ENCODE measurements around the gene GAB1.

GAB1 gene

DNA sequence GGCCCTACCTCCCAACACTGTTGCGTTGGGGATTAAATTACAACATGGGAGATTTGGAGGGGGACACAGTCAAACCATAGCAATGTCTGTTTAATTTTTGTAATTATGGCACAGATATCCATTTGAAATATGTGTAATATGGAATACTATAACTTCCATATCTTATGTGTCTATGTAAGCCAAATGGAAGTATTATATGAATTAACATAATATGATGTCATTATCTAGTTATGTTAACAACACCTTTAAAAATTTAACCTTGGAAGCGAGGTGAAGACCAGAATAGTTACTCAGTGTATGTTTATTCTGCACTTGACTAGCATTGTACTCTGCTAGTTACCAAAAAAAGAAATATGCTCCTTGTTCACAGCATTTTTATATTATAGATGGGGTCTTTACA is 181.1 kb downstream of the GAB1 start:
- DNase-seq (ENCODE audit: low read depth) = no peak
- H3K4me3 ChIP-seq (ENCODE audit: low read depth, low read length) = no peak overlapping the region
- no peak for TF ChIP-seq MYC (IDR thresholded peaks at IDR 0.05; ENCODE audit: low read depth, low read length)
- TF ChIP-seq, protein P1, sequence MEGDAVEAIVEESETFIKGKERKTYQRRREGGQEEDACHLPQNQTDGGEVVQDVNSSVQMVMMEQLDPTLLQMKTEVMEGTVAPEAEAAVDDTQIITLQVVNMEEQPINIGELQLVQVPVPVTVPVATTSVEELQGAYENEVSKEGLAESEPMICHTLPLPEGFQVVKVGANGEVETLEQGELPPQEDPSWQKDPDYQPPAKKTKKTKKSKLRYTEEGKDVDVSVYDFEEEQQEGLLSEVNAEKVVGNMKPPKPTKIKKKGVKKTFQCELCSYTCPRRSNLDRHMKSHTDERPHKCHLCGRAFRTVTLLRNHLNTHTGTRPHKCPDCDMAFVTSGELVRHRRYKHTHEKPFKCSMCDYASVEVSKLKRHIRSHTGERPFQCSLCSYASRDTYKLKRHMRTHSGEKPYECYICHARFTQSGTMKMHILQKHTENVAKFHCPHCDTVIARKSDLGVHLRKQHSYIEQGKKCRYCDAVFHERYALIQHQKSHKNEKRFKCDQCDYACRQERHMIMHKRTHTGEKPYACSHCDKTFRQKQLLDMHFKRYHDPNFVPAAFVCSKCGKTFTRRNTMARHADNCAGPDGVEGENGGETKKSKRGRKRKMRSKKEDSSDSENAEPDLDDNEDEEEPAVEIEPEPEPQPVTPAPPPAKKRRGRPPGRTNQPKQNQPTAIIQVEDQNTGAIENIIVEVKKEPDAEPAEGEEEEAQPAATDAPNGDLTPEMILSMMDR (IDR thresholded peaks at IDR 0.05; ENCODE audit: low read depth, low read length) = no peak
- no peak for TF ChIP-seq POLR2A (IDR thresholded peaks at IDR 0.05; ENCODE audit: extremely low read depth, insufficient read length)
- TF ChIP-seq, protein P2, sequence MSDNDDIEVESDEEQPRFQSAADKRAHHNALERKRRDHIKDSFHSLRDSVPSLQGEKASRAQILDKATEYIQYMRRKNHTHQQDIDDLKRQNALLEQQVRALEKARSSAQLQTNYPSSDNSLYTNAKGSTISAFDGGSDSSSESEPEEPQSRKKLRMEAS (IDR thresholded peaks at IDR 0.05; ENCODE audit: low read depth, low read length) = no peak
